SK-N-SH (cell line): ENCODE measurements around the gene DIS3L2. TPM values are rescaled to one million over a fixed set of nuclear protein-coding genes. Genes with fewer than 3 reads are reported as not detected.
"Not testable (repeated sequence)": the region's sequence is repeated elsewhere in the genome, so short reads cannot be mapped to it uniquely, and the experiment has no call there.

Experiments
- CTCF ChIA-PET: fragments of 300-600, 350-600 bp; formaldehyde crosslinking; extraction: SDS; loops from one replicate; lab custom pipeline; 2021; lab: Yijun Ruan, JAX
- POLR2A ChIA-PET: fragments of 350-600 bp; sonication (Branson Sonifier 250); formaldehyde crosslinking; extraction: SDS; loops from one replicate; lab custom pipeline; 2020; ENCODE audit warnings: antibody characterized with exemption, inconsistent platforms; lab: Yijun Ruan, JAX
- DNase-seq: peaks from one replicate; pipeline ENCODE4 v3.0.0; 2012
- H2AFZ ChIP-seq: fragments of 200-600 bp; sonication (generic); 2 replicates; pipeline ENCODE4 v1.8.1; 2016; ENCODE audit warnings: antibody characterized with exemption, mild to moderate bottlenecking, low read depth
- H3F3A ChIP-seq: fragments of 200-600 bp; sonication (generic); replicated peaks from 2 replicates; pipeline ENCODE3; 2016; ENCODE audit warnings: antibody characterized with exemption, mild to moderate bottlenecking; ENCODE audit not compliant: insufficient read depth
- H3K27ac ChIP-seq, 2 experiments: fragments of 200-500 bp in 1 of 2; fragments of 200-600 bp in 1 of 2; sonication (Bioruptor generic) in 1 of 2; sonication (generic), shearing (Covaris generic) in 1 of 2; 2 replicates each; pipeline versions ENCODE4 v1.5.1 to v1.6.1; 2014 to 2016; ENCODE audit warnings: low read depth in 2 of 2, inconsistent platforms in 1 of 2, low read length in 1 of 2, mild to moderate bottlenecking in 1 of 2, mixed read lengths in 1 of 2
- H3K27me3 ChIP-seq: fragments of 200-600 bp; sonication (generic), shearing (Covaris generic); 2 replicates; pipeline ENCODE4 v1.6.1; 2016; ENCODE audit warnings: mixed run types; ENCODE audit not compliant: insufficient read depth
- H3K36me3 ChIP-seq, 2 experiments: fragments of 200-500 bp in 1 of 2; fragments of 200-600 bp in 1 of 2; sonication (Bioruptor generic) in 1 of 2; sonication (generic) in 1 of 2; replicated peaks in 1 of 2; 2 replicates each; pipeline versions ENCODE3 to v1.5.1; 2014 to 2016; ENCODE audit warnings: low read length in 1 of 2, mild to moderate bottlenecking in 1 of 2; ENCODE audit not compliant: insufficient read depth in 2 of 2, control insufficient read depth in 1 of 2
- H3K4me1 ChIP-seq, 2 experiments: fragments of 200-500 bp in 1 of 2; fragments of 200-600 bp in 1 of 2; sonication (Bioruptor generic) in 1 of 2; sonication (generic), shearing (Covaris generic) in 1 of 2; 2 replicates each; pipeline versions ENCODE4 v1.5.1 to v1.6.1; 2014 to 2016; ENCODE audit warnings: low read depth in 1 of 2, low read length in 1 of 2, mixed run types in 1 of 2; ENCODE audit not compliant: insufficient read depth in 2 of 2, control insufficient read depth in 1 of 2
- H3K4me2 ChIP-seq: fragments of 200-600 bp; sonication (generic), shearing (Covaris generic); 2 replicates; pipeline ENCODE4 v1.6.1; 2017; ENCODE audit warnings: mixed run types
- H3K4me3 ChIP-seq, 2 experiments: fragments of 200-500 bp in 1 of 2; fragments of 200-600 bp in 1 of 2; sonication (Bioruptor generic) in 1 of 2; sonication (generic), shearing (Covaris generic) in 1 of 2; 2 replicates each; pipeline versions ENCODE4 v1.5.1 to v1.8.1; 2014 to 2016; ENCODE audit warnings: low read depth in 2 of 2, inconsistent platforms in 1 of 2, low read length in 1 of 2, mild to moderate bottlenecking in 1 of 2, mixed read lengths in 1 of 2, moderate library complexity in 1 of 2
- H3K79me2 ChIP-seq: fragments of 200-600 bp; sonication (generic); 2 replicates; pipeline ENCODE4 v1.8.1; 2017; ENCODE audit warnings: mild to moderate bottlenecking; ENCODE audit not compliant: insufficient read depth
- H3K9ac ChIP-seq: fragments of 200-600 bp; sonication (generic); 2 replicates; pipeline ENCODE4 v1.6.1; 2017; ENCODE audit warnings: mixed run types
- H3K9me2 ChIP-seq: fragments of 200-600 bp; sonication (generic); 2 replicates; pipeline ENCODE4 v1.6.1; 2017; ENCODE audit warnings: mixed run types
- H3K9me3 ChIP-seq: fragments of 200-600 bp; sonication (generic); 2 replicates; pipeline ENCODE4 v1.6.1; 2017; ENCODE audit warnings: mixed run types, mild to moderate bottlenecking, moderate library complexity
- H4K20me1 ChIP-seq: fragments of 200-600 bp; sonication (generic); 2 replicates; pipeline ENCODE4 v1.6.1; 2017; ENCODE audit warnings: mild to moderate bottlenecking, mixed run types; ENCODE audit not compliant: insufficient read depth
- FOSL2 ChIP-seq: IDR thresholded peaks from 2 replicates; pipeline ENCODE4 v1.4.0; 2012; ENCODE audit warnings: low read depth, mild to moderate bottlenecking, moderate library complexity, borderline replicate concordance
- GATA2 ChIP-seq: sonication (generic); formaldehyde crosslinking; IDR thresholded peaks from 2 replicates; pipeline ENCODE4 v1.5.0; 2020; ENCODE audit warnings: mild to moderate bottlenecking, missing genetic modification reagents
- JUND ChIP-seq: IDR thresholded peaks from 2 replicates; pipeline ENCODE4 v1.4.0; 2012
- MXI1 ChIP-seq: IDR thresholded peaks from 2 replicates; pipeline ENCODE4 v1.6.1; 2012; ENCODE audit warnings: mild to moderate bottlenecking, low read depth, low read length, improper control_type of control experiment
- NRF1 ChIP-seq: IDR thresholded peaks from 2 replicates; pipeline ENCODE4 v1.6.1; 2012; ENCODE audit warnings: low read depth, mild to moderate bottlenecking, low read length
- RCOR1 ChIP-seq: fragments of 150-350 bp; IDR thresholded peaks from 2 replicates; pipeline ENCODE4 v1.6.1; 2017; ENCODE audit warnings: antibody characterized with exemption, low read length
- TCF12 ChIP-seq: IDR thresholded peaks from 2 replicates; pipeline ENCODE4 v1.4.0; 2012
- TEAD4 ChIP-seq: IDR thresholded peaks from 2 replicates; pipeline ENCODE4 v1.4.0; 2012; ENCODE audit warnings: mild to moderate bottlenecking, borderline replicate concordance; ENCODE audit not compliant: insufficient read depth
- USF1 ChIP-seq: IDR thresholded peaks from 2 replicates; pipeline ENCODE4 v1.4.0; 2012; ENCODE audit warnings: low read depth, borderline replicate concordance
- YY1 ChIP-seq: IDR thresholded peaks from 2 replicates; pipeline ENCODE4 v1.4.0; 2012; ENCODE audit warnings: low read depth, mild to moderate bottlenecking
- WGBS: methylation state at CpG from one replicate; pipeline ENCODE4 v1.1.6; 2017; ENCODE audit warnings: low lambda C conversion rate; 5-methylcytosine and 5-hydroxymethylcytosine counted together
- polyA plus RNA-seq, 3 experiments: library from polyadenylated mRNA; depleted of rRNA; stranded (reverse); fragments of >200 nt; gene quantifications; 2 replicates each; pipeline ENCODE4 v1.2.3, GENCODE V29; 2012
- TF ChIP-seq, protein P1 (sequence below): fragments of 150-350 bp; IDR thresholded peaks from 2 replicates; pipeline ENCODE4 v1.6.1; 2016; ENCODE audit warnings: mild to moderate bottlenecking, low read depth, low read length

The DIS3L2 gene
- polyA plus RNA-seq, 1 of the 3 experiments (the other 2 are of a cell fraction): 17.9 TPM

DNA sequence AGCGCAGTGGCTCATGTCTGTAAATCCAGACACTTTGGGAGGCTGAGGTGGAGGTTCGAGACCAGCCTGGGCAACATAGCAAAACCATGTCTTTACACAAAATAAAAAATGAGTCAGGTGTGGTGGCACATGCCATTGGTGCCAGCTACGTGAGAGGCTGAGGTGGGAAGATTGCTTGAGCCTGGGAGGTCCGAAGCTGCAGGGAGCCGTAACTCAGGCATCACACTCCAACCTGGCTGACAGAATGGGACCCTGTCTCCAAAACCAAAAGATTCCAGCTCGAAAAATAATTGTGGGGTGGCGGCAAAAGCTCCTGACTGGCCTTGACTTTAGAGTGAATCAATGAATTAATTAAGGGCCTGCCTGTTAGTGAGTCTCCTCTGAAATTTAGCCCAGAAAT is 415.8 kb downstream of the DIS3L2 start:
- Histone ChIP-seq H3K4me2 (no peak overlapping the region), H2AFZ (no peak overlapping the region), H3K9me3 (no peaks in the 10 kb centered on the region), H3K36me3 (no peaks in the 10 kb centered on the region), H3K9me2 (no peaks in the 10 kb centered on the region), H3K27me3 (peaks cover 9% of the 10 kb centered on the region), H3K27ac (no peak overlapping the region), H4K20me1 (no peaks in the 10 kb centered on the region), H3K79me2 (no peaks in the 10 kb centered on the region), H3K4me1 (no peaks in the 10 kb centered on the region), H3K4me3 (no peak overlapping the region), H3F3A (no peaks in the 10 kb centered on the region), H3K9ac (no peak overlapping the region)
- CTCF ChIA-PET: interaction anchor here (0.6 to 1.8 kb wide), 3 partner anchors 67 to 452 kb away, joined by 3 to 5 read pairs (median 3); no protein-coding TSS in a partner anchor
- WGBS: 70% methylated on average over 7 of the region's 7 CpGs
- DNase-seq: no peak
- POLR2A ChIA-PET: no interaction called here
- no peak for TF ChIP-seq USF1
- no peak for TF ChIP-seq TEAD4

GRCh38 chr2:232377841-232378734 is 416.6 kb downstream of the DIS3L2 start:
- H3K9ac ChIP-seq: no peak overlapping the region
- H3K9me2 ChIP-seq: no peaks in the 10 kb centered on the region
- H4K20me1 ChIP-seq: no peaks in the 10 kb centered on the region
- no peak overlapping the region for H3K27ac ChIP-seq
- TF ChIP-seq, protein P1, sequence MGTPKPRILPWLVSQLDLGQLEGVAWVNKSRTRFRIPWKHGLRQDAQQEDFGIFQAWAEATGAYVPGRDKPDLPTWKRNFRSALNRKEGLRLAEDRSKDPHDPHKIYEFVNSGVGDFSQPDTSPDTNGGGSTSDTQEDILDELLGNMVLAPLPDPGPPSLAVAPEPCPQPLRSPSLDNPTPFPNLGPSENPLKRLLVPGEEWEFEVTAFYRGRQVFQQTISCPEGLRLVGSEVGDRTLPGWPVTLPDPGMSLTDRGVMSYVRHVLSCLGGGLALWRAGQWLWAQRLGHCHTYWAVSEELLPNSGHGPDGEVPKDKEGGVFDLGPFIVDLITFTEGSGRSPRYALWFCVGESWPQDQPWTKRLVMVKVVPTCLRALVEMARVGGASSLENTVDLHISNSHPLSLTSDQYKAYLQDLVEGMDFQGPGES: no peak
- no peak for TF ChIP-seq FOSL2
- no peak for TF ChIP-seq TCF12
- TF ChIP-seq NRF1: no peak
- no peak for TF ChIP-seq RCOR1
- no peak for TF ChIP-seq GATA2 (CRISPR knock-in tag)
- no peak for TF ChIP-seq YY1
- no peak for TF ChIP-seq JUND
- TF ChIP-seq MXI1: no peak
- no peak overlapping the region for H2AFZ ChIP-seq
- H3K9me3 ChIP-seq: no peaks in the 10 kb centered on the region
- no peaks in the 10 kb centered on the region for H3F3A ChIP-seq
- POLR2A ChIA-PET: no interaction called here
- H3K4me1 ChIP-seq: no peaks in the 10 kb centered on the region
- 59% methylated on average over 9 of the region's 17 CpGs for WGBS
- H3K27me3 ChIP-seq: peaks cover 12% of the 10 kb centered on the region
- no peak overlapping the region for H3K4me2 ChIP-seq
- H3K79me2 ChIP-seq: no peaks in the 10 kb centered on the region
- DNase-seq: no peak
- no peaks in the 10 kb centered on the region for H3K36me3 ChIP-seq
- CTCF ChIA-PET: interaction anchor here (1.6 to 1.8 kb wide), 2 partner anchors 51 to 66 kb away, joined by 3 to 5 read pairs; no protein-coding TSS in a partner anchor
- H3K4me3 ChIP-seq: no peak overlapping the region

GRCh38 chr2:232378735-232379151 is 417.2 kb downstream of the DIS3L2 start, which contains the start of gene ALPP:
Gene ALPP, plus strand, starts transcription at chr2:232378751. Its CDS starts 52 bp downstream, at chr2:232378803.
- H4K20me1 ChIP-seq, H3K27ac ChIP-seq, H3K4me1 ChIP-seq, H3K9me2 ChIP-seq, H3K9ac ChIP-seq, H3F3A ChIP-seq, H3K36me3 ChIP-seq, H2AFZ ChIP-seq, H3K9me3 ChIP-seq, H3K4me2 ChIP-seq, DNase-seq, POLR2A ChIA-PET, H3K4me3 ChIP-seq, H3K79me2 ChIP-seq: not testable (repeated sequence)
- no CpG with 5 or more reads among the region's 12 CpGs for whole genome bisulfite sequencing
- H3K27me3 ChIP-seq: peaks cover 16% of the 10 kb centered on the region
- CTCF ChIA-PET: interaction anchor here (1.6 kb wide), 1 partner anchor 51 kb away, joined by 5 read pairs; no protein-coding TSS in a partner anchor

- H3K4me2 ChIP-seq, H3K4me3 ChIP-seq, H4K20me1 ChIP-seq, H3F3A ChIP-seq, DNase-seq, H3K9me3 ChIP-seq, H3K79me2 ChIP-seq, H3K9me2 ChIP-seq, H2AFZ ChIP-seq, H3K36me3 ChIP-seq, H3K27ac ChIP-seq, POLR2A ChIA-PET, H3K4me1 ChIP-seq, H3K9ac ChIP-seq: not testable (repeated sequence)
- CTCF ChIA-PET: interaction anchor here (1.6 kb wide), 1 partner anchor 52 kb away, joined by 5 read pairs; no protein-coding TSS in a partner anchor
- peaks cover 27% of the 10 kb centered on the region for H3K27me3 ChIP-seq
- WGBS: 59% methylated on average over 8 of the region's 41 CpGs
Measured at GRCh38 chr2:232379610-232380590, 418.4 kb downstream of the DIS3L2 start.
